ENCODE data around the gene ZFAND3.

The ZFAND3 gene

DNA sequence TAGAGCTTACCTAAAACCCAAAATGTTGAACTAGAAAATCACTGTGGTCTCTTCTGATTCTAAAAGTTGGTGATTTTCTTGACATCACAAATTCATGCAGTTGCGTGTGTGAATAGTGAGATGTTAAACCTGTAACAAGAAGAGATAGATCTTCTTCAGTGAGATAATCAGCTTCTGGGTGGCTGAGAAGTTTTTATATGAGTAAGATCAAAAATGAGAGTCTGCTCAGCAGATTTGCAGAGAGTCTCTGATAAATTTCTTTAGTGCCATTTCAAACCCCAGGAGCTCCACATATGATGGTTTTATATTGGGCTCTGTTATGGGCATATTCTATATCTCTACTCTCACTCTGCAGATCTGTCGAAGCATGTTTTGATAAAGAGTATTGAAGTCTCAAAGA lies 185.4 kb downstream of the ZFAND3 start:
- no peak for DNase-seq (ENCODE audit: low spot score)

DNA sequence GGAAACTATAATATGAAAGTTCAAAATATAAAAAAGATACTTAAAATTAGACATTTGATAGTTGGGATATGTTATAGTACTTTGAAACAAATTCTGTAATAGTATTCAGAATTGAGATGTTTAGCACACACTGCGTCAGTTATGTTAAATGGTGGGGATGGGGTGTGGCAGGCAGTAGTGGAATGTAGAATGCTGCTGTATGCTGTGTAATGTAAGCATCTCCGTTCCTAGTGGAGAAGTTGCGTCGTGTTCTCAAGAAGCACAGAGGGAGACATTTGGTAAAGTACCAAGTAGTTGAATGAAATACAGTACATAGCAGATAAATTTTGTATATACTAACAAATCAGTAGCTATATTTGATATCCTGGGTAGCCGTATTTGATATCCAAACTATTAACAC lies 192.4 kb downstream of the ZFAND3 start:
- no peak for DNase-seq (ENCODE audit: low spot score)

DNA sequence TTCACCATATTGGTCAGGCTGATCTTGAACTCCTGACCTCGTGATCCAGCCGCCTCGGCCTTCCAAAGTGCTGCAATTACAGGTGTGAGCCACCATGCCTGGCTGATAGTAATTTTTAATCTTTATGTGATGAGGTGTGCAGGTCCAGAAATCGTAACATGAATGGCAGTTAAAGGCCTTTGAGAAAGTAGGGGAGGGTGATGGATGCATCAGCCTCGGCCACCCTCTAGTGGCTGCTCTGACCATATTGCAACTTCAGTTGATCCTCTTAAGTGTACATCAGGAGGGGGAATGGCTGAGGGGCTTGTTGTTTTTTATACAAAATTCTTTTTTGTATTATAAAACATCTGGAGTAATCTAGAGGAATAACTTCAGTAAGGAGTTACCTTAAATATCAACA lies 193.0 kb downstream of the ZFAND3 start:
- peak; percentile 38 for DNase-seq (ENCODE audit: low spot score)

DNA sequence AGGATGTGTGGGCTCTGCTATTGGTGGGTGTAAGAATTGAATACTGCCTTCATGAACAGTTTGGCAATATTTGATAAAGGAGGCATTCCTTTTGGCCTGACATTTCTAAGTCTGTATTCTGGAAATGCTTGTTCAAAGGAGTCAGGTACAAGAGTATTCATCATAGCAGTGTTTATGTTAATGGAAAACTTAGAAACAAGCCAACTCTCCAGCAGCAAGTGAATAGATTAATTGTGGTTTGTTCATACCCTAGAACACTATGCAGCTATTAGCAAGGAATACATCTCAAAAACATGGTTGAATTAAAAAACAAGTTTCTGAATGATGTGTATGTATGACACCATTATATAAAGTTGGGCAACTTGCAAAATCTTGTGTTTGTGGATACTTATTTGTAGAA lies 195.8 kb downstream of the ZFAND3 start:
- DNase-seq (ENCODE audit: low spot score) = no peak

DNA sequence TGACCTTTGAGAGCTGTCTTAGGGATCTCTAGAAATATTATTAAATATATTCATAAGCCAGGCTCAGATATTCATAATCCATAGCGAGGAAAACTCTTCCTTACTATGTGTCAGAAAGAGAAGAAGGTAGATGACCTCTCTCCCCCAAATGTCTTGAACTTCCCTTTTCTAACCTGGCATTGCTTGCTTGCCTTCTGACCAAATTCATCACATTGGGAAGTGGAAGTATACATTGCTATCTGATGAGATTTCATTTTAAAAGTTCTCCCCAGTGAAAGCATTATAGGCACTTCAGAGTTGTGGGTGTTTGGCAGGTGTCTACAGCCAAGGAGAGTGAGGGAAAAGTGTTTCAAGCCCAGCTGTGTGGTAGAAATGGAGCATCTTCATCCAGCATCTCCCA lies 197.3 kb downstream of the ZFAND3 start:
- no peak for DNase-seq (ENCODE audit: low spot score)

DNA sequence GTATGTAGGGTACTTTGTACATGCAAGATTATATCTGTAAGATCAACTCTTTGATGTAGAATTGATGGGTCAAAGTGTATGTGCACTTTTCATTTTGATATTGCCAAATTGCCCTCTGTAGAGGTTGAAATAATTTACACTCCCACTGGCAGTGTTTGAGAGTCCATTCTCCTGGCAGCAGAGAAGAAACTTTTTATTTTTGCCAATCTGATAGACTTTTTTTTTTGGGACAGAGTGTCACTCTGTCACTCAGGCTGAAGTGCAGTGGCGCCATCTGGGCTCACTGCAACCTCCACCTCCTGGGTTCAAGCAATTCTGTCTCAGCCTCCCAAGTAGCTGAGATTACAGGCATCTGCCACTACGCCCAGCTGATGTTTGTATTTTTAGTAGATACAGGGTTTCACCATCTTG lies 199.2 kb downstream of the ZFAND3 start:
- no peak for DNase-seq (ENCODE audit: low spot score)

DNA sequence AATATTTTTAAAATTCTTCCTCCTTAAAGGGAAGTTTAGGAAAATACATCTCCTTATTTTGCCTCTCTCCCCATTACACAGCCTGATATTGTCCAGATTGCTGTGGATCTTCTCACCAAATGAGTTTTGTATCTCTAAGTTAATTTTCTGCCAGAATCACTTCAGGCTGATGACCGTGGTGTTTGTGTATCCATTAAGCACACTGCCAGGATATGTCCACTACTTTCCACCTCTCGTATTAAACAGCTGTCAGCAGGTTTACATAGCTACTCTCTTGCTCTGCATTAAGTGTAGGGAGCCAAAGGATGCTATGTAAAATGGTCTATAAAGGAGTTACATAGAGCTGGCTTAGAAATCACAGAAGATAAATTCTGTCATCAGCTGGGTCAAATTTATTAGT lies 201.1 kb downstream of the ZFAND3 start:
- DNase-seq (ENCODE audit: low spot score) = no peak

DNA sequence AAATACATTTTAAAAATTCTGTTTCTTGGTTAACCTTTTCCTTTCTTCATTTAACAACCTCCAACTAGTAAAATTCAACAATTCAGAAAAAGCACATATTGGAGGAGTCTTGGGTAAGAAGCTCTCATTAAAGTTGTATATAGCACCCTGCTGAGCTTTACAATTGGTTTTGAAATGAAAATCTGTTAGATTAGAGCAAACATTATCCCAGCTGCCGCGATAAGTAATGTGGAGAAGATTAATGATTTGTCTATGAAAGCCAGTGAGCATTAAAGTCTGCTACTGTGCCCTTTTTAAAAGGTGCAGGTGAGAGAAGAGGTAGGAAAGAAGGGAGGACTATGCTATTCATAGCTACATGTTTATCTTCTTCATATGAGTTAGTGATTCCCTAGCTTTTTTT lies 201.5 kb downstream of the ZFAND3 start:
- no peak for DNase-seq (ENCODE audit: low spot score)

DNA sequence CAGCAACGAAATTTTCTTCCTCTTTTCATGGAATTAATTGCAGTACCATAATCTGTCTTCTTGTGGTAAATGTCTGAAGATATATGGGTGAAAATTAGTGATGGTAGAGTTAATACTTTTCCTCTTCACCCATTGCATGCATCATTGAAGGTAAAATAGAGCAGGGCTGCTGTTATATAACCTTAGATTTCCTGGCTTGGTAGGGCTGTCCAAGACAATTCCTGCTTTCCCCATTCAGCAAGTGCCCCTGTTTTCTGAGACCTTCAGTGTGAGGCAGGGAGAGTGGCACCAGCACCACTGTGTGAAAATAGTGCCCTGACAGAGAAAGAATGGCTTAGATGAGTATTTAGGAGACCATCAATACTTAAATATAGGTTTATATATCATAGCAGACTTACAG lies 202.0 kb downstream of the ZFAND3 start:
- DNase-seq (ENCODE audit: low spot score) = no peak

DNA sequence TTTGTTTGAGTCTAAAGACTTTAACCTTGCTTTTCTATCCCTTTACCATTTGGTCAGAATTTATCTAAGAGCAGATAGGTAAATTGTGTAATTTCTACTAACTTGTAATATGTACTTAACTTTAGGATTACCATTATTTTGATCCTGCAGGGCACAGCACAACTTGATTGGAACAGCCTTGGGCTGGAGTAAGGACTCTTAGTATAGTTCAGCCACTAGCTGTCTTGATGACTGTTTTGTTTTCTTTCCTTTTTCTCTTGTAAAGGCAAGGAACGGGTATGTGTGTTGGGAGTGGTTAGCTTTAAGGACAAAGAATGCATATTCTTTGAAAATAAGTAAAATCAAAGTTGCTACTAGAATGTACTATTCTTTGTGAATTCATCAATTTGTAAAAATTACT lies 203.2 kb downstream of the ZFAND3 start:
- no peak for DNase-seq (ENCODE audit: low spot score)

DNA sequence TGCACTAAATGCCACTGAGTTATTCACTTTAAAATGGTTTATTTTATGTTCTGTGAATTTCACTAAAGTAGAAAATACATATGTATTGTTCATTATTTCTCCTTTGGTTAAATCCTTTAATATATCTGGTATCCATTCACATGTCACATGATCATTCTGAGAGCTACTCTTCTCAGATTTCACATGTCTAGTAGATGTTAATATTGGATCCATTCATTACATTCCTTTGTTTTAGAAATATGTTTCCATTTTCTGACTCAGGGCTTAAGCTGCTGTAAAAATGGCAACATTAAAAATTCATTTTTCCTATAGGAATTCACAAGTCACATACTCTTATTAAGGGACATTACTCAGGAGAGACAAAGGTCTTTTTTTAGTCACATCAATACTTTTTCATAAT lies 205.4 kb downstream of the ZFAND3 start:
- DNase-seq (ENCODE audit: low spot score) = no peak

DNA sequence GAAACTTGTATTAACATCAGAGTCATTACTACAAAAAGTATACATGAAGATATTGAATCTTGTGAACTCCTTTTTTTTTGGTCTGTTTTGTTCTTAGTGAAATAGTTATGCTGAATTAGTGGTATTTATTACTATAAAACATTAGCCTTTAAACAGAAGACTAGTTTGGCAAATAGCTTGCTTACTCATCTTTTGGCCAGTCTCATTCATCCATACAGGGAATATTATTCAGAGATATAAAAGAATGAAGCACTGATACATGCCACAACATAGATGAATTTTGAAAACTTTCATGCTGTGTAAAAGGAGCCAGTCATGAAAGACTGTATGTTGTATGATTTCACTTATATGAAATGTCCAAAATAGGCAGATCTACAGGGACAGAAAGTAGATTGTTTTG lies 205.9 kb downstream of the ZFAND3 start:
- no peak for DNase-seq (ENCODE audit: low spot score)

DNA sequence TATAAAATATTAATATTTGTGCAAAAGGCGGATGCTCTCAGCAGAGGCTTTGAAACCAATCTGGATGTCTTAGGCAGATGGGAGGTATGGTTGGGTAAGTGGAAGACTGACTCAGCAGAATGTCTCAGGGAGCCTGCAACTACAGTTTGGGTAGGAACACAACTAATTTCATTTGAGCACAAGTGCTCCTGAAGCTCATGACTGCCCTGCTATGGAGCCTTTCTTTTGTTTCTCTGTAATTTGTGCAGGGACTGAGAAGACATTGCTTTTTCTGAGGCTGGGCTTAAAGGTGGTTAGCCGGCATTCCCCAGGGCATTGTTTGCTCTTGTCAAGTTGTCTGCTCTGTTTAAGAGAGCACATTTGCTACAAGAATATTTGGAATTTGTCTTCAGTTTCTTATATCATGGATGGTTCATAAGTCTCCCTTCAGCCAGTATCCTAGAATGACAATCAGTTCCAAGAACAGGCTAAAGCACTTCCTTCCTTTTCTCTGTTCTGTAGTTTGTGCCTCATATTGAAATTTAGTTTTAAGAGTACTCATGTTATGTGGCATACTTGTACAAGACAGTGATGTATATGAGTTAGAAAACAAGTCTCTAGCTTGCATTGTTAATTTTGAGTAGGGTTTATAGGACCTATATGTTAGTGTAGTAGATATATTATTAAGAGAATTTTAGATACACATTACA lies 208.3 kb downstream of the ZFAND3 start:
- no peak for DNase-seq (ENCODE audit: low spot score)

DNA sequence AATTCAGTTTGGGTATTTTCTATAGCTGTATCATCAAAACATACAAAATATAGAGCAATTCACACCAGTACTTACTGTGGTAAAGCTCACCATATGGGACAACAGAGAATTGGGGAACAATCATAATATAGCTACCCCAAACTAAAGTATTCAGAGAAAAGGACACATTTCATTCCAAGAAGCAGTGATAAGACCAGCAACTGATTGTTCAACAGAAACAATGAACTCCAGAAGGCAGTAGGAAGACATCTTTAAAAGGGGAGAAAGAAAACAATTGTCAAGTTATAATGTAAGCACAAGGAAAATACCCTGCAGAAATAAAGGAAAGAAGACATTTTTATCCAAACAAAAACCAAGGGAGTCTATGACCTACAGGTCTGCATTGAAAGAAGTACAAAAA lies 210.9 kb downstream of the ZFAND3 start:
- no peak for DNase-seq (ENCODE audit: low spot score)

DNA sequence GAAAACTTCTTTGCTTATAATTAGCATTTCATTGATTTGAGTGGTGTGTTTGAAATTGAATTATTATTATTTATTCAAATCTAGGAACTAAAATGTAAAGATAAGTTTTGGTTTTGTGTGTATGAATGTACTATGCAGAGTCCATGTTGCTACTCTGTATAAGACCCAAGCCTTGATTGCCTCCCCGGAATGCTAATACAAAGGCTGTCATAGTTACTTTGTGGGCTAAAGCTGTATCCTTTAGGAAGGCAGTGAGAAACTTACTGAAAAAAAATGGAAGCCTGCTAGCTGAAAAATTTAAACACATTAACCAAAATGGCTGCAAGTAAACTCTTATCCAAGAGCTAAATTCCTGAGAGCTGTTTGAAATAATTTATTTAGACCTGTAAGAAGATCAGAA lies 213.3 kb downstream of the ZFAND3 start:
- no peak for DNase-seq (ENCODE audit: low spot score)

DNA sequence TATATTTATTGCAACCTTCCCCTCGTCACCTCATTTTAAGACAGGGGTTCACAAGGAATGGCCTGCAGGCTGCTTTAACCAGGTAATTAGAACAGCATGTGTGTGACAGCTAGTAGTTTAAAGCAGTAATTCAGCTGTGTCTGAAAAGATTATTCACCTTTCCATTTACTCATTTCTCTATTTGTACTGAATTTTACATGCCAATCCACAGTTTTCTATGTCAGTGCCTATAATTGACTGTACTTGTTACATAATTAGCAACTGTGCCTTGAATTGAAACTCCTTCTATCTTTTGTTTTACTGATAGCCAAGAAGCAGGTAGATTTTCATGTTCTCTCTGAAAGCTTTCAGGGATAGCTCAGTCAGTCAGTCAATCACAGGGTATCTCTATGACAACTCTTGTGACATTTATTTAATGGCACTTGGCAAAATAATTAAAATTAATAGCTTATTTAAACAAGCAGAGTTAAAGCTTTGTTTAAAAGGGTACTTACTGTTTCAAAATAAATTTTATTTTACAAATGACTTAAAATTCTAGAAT lies 214.0 kb downstream of the ZFAND3 start:
- no peak for DNase-seq (ENCODE audit: low spot score)

DNA sequence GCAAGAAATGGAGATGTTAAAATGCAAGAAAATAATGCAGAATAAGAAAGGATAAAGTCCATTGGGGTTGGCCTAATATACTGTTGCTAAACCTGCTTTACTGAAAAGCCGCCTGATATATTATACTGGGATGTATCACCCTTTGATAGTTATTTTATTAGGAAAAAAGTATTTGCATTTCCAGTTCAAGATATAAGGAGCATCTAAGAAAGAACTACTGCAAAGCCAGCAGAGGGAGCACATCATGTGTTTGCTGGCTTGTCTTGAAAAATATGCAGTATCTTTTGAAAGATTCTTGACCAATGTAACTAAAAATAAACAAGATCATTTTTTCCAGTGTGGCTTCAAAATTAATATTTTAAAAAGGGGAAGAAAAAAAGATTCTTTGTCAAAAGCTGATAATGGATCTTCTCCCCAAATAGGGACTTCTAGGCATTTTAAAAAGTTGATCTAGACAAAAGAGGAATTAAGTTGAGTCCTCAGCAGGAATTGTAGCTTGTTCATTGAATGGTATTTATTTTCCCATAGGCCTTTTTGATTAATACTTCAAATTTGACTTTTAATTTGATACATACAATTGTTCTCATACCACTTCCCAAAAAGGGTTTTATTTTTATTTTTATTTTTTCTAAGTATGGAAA lies 214.9 kb downstream of the ZFAND3 start:
- DNase-seq (ENCODE audit: low spot score) = peak; percentile 62

DNA sequence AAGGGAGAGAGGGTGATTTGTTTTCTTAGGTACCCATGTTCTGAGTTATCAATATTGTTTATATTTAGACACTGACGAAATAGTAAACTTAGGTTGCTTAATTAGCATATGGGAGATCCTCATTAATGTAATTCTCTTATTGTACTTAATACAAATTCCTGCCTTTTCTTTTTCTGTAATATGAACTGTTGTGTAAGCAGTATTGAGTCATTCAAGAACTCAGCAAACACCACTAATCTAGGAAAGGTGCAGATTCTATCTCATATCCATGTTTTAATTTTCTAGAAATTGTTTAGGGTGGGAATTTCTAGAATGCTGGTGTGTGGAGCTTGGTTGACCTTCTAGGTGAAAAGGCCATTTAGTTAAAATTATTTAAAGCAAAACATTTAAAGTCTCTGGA lies 216.0 kb downstream of the ZFAND3 start:
- DNase-seq (ENCODE audit: low spot score) = no peak

DNA sequence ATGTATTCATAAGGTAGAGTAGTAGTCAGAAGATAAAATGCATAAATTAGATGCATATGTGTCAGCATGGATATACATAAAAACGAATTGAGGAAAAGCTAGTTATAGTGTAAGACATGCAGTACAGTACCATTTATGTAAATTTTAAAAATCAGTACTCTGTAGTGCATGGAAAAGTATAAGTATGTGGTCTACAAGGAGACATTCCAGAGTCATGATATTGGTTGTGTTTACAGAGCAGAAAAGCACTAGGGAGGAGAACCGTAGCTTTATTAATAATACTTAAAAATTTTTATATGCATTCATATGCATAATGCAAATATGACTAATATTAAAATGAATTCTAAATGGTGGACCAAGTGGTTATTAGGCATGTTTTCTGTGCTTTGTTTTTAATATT lies 220.0 kb downstream of the ZFAND3 start:
- no peak for DNase-seq (ENCODE audit: low spot score)

DNA sequence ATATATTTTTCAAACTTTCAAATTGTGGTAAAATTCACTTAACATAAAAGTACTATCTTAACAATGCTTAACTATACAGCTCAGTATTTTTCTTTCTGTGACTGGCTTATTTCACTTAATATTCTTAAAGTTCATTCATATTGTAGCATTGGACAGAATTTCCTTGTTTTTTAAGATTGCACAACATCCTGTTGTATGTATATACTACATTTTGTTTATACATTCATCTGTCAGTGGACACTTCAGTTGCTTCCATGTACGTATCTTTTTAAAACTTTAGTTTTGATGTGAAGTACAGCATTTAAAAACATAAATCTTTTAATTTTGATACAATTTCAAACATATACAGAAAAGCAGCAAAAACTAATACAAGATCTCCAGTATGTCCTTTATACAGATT lies 220.7 kb downstream of the ZFAND3 start:
- DNase-seq (ENCODE audit: low spot score) = no peak

DNA sequence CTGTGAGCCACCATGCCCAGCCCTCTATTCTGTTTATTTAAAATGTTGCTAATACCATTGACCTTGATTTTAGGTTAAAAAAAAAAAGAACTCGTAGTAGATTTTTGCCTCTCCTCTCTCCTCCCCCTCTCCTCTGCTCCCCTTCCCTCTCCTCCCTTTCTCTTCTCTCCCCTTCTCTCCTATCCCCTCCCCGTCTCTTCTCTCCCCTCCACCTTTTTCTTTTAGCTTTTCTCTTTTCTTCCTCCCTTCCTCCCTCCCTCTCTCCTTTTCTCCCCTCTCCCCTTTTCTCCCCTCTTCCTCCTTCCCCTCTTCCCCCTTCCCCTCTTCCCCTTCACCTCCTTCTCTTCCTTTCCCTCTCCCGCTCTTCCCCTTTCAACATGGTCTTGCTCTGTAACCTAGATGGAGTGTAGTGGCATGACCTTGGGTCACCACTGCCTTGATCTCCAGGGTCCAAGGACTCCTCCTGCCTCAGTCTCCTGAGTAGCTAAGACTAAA lies 223.8 kb downstream of the ZFAND3 start:
- DNase-seq (ENCODE audit: low spot score) = no peak

DNA sequence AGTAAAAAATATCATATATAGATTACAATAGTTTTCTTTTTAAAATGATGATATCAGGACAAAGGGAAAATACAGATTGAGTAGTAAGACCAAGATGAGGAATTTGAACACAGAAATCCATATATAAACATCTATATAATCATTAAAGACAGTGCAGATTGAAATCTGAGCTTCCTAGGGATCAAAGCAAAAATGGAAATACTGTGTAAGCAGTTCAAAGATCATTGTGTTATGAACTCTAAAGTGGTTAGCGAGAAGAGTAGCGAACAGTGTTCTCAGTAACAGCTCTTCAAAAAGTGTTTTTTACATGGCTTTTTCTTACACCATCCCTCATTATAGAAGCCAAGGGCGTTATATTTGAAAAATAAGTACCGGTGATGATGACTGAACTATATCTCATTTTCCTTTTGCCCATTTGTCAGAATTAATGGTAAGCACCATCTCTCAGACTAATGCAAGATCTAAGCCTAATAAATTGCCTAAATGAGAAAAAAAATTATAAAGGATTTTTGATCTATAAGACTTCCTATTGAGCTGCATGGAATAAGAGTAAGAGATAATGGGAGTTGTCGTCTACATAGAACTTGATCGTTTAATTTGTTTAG lies 226.3 kb downstream of the ZFAND3 start:
- no peak for DNase-seq (ENCODE audit: low spot score)

DNA sequence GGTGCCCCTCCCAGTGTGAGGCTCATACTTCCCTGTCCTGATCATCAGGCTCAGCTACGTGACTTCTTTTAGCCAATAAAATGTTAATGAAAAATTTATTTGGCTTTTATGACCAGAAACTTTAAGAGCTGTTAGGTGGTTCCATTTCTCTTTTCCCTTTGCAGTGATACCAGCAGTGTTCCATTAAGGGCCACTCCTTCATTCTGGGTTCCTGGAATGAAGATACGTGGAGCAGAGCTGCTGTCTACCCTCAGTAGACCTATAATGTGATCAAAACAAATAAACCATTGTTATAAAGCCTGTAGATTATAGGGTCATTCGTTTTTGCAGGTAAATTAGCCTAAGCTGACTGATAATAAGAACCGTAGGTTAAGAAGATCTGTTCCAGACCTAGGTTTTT lies 228.0 kb downstream of the ZFAND3 start:
- no peak for DNase-seq (ENCODE audit: low spot score)
